Endodermal cell (in vitro differentiated cells): Measurements from ENCODE around the gene HSBP1L1. TPM values are rescaled to one million over a fixed set of nuclear protein-coding genes. Genes with fewer than 3 reads are reported as not detected.

Source experiments
- DNase-seq: peaks from one replicate; pipeline ENCODE4 v3.0.0-alpha.2; 2017
- H3K27ac ChIP-seq: 2 replicates; pipeline ENCODE4 v1.5.1; 2013; ENCODE audit warnings: mild to moderate bottlenecking, low read depth, low read length, moderate library complexity
- H3K27me3 ChIP-seq: 2 replicates; pipeline ENCODE4 v1.6.1; 2013; ENCODE audit warnings: mild to moderate bottlenecking, low read length, moderate library complexity; ENCODE audit not compliant: insufficient read depth, control insufficient read depth, poor library complexity, severe bottlenecking
- H3K36me3 ChIP-seq: 2 replicates; pipeline ENCODE4 v1.7.0; 2013; ENCODE audit warnings: mild to moderate bottlenecking, low read length, moderate library complexity; ENCODE audit not compliant: control insufficient read depth, insufficient read depth
- H3K4me1 ChIP-seq: one replicate; pipeline ENCODE4 v1.7.0; 2013; ENCODE audit warnings: low read length; ENCODE audit not compliant: control insufficient read depth, insufficient read depth
- H3K4me3 ChIP-seq: 2 replicates; pipeline ENCODE4 v1.5.1; 2013; ENCODE audit warnings: mild to moderate bottlenecking, low read length, moderate library complexity
- H3K9ac ChIP-seq: 2 replicates; pipeline ENCODE4 v1.6.1; 2013; ENCODE audit warnings: mild to moderate bottlenecking, low read length, moderate library complexity; ENCODE audit not compliant: poor library complexity, severe bottlenecking; ENCODE audit errors: extremely low read depth
- H3K9me3 ChIP-seq: 2 replicates; pipeline ENCODE4 v1.6.1; 2013; ENCODE audit warnings: mild to moderate bottlenecking, low read length, moderate library complexity; ENCODE audit not compliant: control insufficient read depth
- H3K27ac Mint-ChIP-seq: 2 replicates; pipeline ENCODE4 v1.8.0; 2020; ENCODE audit warnings: mixed read lengths
- H3K27me3 Mint-ChIP-seq: 2 replicates; pipeline ENCODE4 v1.8.0; 2021; ENCODE audit warnings: mild to moderate bottlenecking, mixed read lengths; ENCODE audit not compliant: insufficient read depth
- H3K36me3 Mint-ChIP-seq: 2 replicates; pipeline ENCODE4 v1.8.0; 2020; ENCODE audit warnings: low read depth, mixed read lengths
- H3K4me1 Mint-ChIP-seq: 2 replicates; pipeline ENCODE4 v1.8.0; 2020; ENCODE audit warnings: mixed read lengths
- H3K4me3 Mint-ChIP-seq: 2 replicates; pipeline ENCODE4 v1.8.0; 2020; ENCODE audit warnings: mild to moderate bottlenecking, moderate library complexity, mixed read lengths
- H3K9me3 Mint-ChIP-seq: 2 replicates; pipeline ENCODE4 v1.8.0; 2020; ENCODE audit warnings: mild to moderate bottlenecking, mixed read lengths
- WGBS, 2 experiments: methylation state at CpG; one replicate each; pipeline versions ENCODE4 v1.1.5 to v1.1.7; 2013; ENCODE audit warnings: missing lambda C conversion rate in 2 of 2, mixed read lengths in 1 of 2; ENCODE audit not compliant: insufficient coverage in 1 of 2, insufficient read length in 1 of 2; 5-methylcytosine and 5-hydroxymethylcytosine counted together
- total RNA-seq, 2 donors: library from RNA; stranded (reverse); fragmentation: NEBNext Ultra II Directional in 1 of 2; extraction: Animal tissue kit (Norgen Biotek cat#: 25700) in 1 of 2; gene quantifications; 2 replicates in 1 of 2; 3 replicates in 1 of 2; pipeline ENCODE4 v1.2.1, GENCODE V29; 2021
- TF ChIP-seq, protein P1 (sequence below): fragments of 200-600 bp; sonication (generic); conservative IDR thresholded peaks from 2 replicates; pipeline ENCODE4 v1.5.0; 2021; ENCODE audit warnings: antibody characterized with exemption, mild to moderate bottlenecking

The HSBP1L1 gene
- total RNA-seq, 2 donors from 2014 or later: 2.6 to 2.7 TPM

DNA sequence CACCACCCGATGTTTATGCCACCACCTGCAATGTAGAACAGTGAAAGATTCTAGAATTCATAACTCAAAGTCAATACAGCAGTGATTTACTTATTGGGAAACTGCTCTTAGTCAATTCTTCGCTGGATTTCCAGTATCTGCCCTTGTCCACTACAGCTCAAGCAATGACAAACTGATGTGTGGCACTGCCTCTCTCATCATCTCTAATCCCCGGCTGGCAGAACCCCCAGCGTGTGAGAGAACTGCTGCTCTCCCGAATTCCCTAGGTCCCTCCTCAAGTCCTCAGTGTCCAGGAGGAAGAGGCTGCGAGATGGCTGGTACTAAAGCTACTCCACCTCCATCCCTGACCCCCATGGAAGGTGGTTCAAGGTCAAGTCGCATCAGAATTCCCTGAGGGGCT, 22.3 kb downstream of the HSBP1L1 start:
- TF ChIP-seq, protein P1, sequence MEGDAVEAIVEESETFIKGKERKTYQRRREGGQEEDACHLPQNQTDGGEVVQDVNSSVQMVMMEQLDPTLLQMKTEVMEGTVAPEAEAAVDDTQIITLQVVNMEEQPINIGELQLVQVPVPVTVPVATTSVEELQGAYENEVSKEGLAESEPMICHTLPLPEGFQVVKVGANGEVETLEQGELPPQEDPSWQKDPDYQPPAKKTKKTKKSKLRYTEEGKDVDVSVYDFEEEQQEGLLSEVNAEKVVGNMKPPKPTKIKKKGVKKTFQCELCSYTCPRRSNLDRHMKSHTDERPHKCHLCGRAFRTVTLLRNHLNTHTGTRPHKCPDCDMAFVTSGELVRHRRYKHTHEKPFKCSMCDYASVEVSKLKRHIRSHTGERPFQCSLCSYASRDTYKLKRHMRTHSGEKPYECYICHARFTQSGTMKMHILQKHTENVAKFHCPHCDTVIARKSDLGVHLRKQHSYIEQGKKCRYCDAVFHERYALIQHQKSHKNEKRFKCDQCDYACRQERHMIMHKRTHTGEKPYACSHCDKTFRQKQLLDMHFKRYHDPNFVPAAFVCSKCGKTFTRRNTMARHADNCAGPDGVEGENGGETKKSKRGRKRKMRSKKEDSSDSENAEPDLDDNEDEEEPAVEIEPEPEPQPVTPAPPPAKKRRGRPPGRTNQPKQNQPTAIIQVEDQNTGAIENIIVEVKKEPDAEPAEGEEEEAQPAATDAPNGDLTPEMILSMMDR: no peak
- peaks cover 36% of the 10 kb centered on the region for H3K36me3 ChIP-seq
- H3K27me3 ChIP-seq: peaks cover 16% of the 10 kb centered on the region
- 65 to 85% methylated on average over 4 to 7 of the region's 7 CpGs for WGBS, 2 experiments
- no peak overlapping the region for H3K27ac ChIP-seq
- no peaks in the 10 kb centered on the region for H3K4me1 ChIP-seq
- H3K4me3 ChIP-seq: peak overlapping the region; percentile 95
- no peak overlapping the region for H3K9ac ChIP-seq
- peaks cover 21% of the 10 kb centered on the region for H3K27me3 Mint-ChIP-seq
- H3K27ac Mint-ChIP-seq: peak overlapping the region; percentile 46
- no peak for DNase-seq
- H3K4me1 Mint-ChIP-seq: peaks cover 13% of the 10 kb centered on the region
- H3K36me3 Mint-ChIP-seq: peaks cover 29% of the 10 kb centered on the region
- H3K9me3 ChIP-seq: no peaks in the 10 kb centered on the region
- H3K9me3 Mint-ChIP-seq: no peaks in the 10 kb centered on the region
- peak overlapping the region; percentile 68 for H3K4me3 Mint-ChIP-seq

DNA sequence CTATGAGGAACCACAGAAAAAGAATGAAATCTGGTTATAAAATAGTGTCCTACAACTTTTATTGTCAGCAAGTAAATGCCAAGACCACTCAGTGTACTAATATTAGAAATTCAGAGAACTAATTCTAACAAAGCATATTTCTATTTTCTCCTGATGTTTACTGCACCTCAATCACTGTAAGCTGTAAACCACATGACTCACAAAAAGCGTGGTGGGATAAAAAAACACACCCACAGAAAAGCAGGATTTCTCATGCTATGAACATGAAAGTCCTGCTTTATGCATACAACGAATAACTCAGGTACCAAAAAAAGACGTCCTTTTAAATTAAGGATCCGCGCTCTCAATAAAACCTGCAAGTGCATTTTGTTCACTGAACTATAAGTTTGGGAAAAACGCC, 23.1 kb downstream of the HSBP1L1 start:
- WGBS, 2 experiments: 0% methylated on average over 1 to 6 of the region's 6 CpGs
- no peak overlapping the region for H3K27ac ChIP-seq
- Mint-ChIP-seq H3K36me3 (peaks cover 25% of the 10 kb centered on the region), H3K27ac (peak overlapping the region; percentile 68), H3K27me3 (peaks cover 30% of the 10 kb centered on the region), H3K9me3 (no peaks in the 10 kb centered on the region), H3K4me1 (peaks cover 13% of the 10 kb centered on the region), H3K4me3 (peak overlapping the region; percentile 68)
- H3K4me1 ChIP-seq: no peaks in the 10 kb centered on the region
- no peaks in the 10 kb centered on the region for H3K9me3 ChIP-seq
- H3K4me3 ChIP-seq: peak overlapping the region; percentile 95
- peaks cover 36% of the 10 kb centered on the region for H3K36me3 ChIP-seq
- H3K9ac ChIP-seq: peak overlapping the region; percentile 63
- TF ChIP-seq, protein P1: no peak
- DNase-seq: no peak
- peaks cover 25% of the 10 kb centered on the region for H3K27me3 ChIP-seq

DNA sequence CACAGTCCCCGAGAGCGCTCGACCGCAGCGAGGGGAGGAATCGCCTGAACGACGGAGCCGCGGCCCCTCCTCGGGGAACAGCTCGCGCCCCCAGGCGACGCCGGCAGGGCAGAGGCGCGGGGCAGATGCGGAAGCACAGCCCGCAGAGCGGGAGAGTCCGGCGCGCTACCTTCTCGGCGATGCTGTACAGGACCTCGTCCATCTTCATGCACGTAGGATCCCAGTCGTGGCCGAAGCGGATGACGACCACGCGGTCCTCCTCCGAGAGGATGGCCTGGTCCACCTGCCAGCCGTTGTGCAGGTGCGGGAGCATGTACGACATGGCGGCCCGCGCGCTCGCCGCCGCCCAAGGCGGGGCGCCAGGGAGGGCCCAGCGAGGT, 23.6 kb downstream of the HSBP1L1 start:
- H3K27me3 Mint-ChIP-seq: peaks cover 35% of the 10 kb centered on the region
- H3K4me3 Mint-ChIP-seq: peak overlapping the region; percentile 68
- H3K36me3 Mint-ChIP-seq: peaks cover 25% of the 10 kb centered on the region
- peaks cover 30% of the 10 kb centered on the region for H3K27me3 ChIP-seq
- H3K4me1 Mint-ChIP-seq: peaks cover 16% of the 10 kb centered on the region
- H3K9me3 Mint-ChIP-seq: no peaks in the 10 kb centered on the region
- H3K9me3 ChIP-seq: no peaks in the 10 kb centered on the region
- H3K4me1 ChIP-seq: no peaks in the 10 kb centered on the region
- TF ChIP-seq, protein P1: peak; percentile 53
- 0 to 1% methylated on average over 30 to 48 of the region's 48 CpGs for WGBS, 2 experiments
- H3K27ac ChIP-seq: peak overlapping the region; percentile 84
- peaks cover 36% of the 10 kb centered on the region for H3K36me3 ChIP-seq
- peak overlapping the region; percentile 95 for H3K4me3 ChIP-seq
- DNase-seq: peak; percentile 84
- peak overlapping the region; percentile 63 for H3K9ac ChIP-seq
- H3K27ac Mint-ChIP-seq: peak overlapping the region; percentile 70
